Glomerular visceral epithelial cell (primary cell): ENCODE data around the gene EPC2.
"Not testable (repeated sequence)": the region's sequence is repeated elsewhere in the genome, so short reads cannot be mapped to it uniquely, and the experiment has no call there.

ENCODE experiments used
- DNase-seq: peaks from one replicate; pipeline ENCODE4 v3.0.0-alpha.2; 2016; ENCODE audit errors: extremely low spot score

EPC2 gene

GRCh38 chr2:148642112-148642744 lies 2.3 kb upstream of the EPC2 start:
- DNase-seq, result no peak

- peak; percentile 21 for DNase-seq
Measured at GRCh38 chr2:148642891-148643416, 1.6 kb upstream of the EPC2 start.

GRCh38 chr2:148643421-148643820 lies 1.1 kb upstream of the EPC2 start:
- DNase-seq, result no peak

- peak; percentile 92 for DNase-seq
Measured at GRCh38 chr2:148644883-148645538, 460 bp downstream of the EPC2 start.

GRCh38 chr2:148645539-148646230 lies 1.1 kb downstream of the EPC2 start:
- peak; percentile 89 for DNase-seq

GRCh38 chr2:148646231-148646559 lies 1.6 kb downstream of the EPC2 start:
- DNase-seq, result no peak

- not testable (repeated sequence) for DNase-seq
Measured at GRCh38 chr2:148647711-148648110, 3.2 kb downstream of the EPC2 start.

- no peak for DNase-seq
Measured at GRCh38 chr2:148649936-148650335, 5.4 kb downstream of the EPC2 start.

- no peak for DNase-seq
Measured at GRCh38 chr2:148650881-148651280, 6.3 kb downstream of the EPC2 start.

GRCh38 chr2:148651972-148652371 lies 7.4 kb downstream of the EPC2 start:
- no peak for DNase-seq

GRCh38 chr2:148653437-148653836 lies 8.9 kb downstream of the EPC2 start:
- DNase-seq, result no peak

GRCh38 chr2:148654435-148654834 lies 9.9 kb downstream of the EPC2 start:
- no peak for DNase-seq

- DNase-seq, result no peak
Measured at GRCh38 chr2:148656516-148656915, 12.0 kb downstream of the EPC2 start.

- DNase-seq, result peak; percentile 52
Measured at GRCh38 chr2:148658807-148659722, 14.5 kb downstream of the EPC2 start.

GRCh38 chr2:148660999-148661398 lies 16.4 kb downstream of the EPC2 start:
- DNase-seq, result no peak

GRCh38 chr2:148662332-148662731 lies 17.8 kb downstream of the EPC2 start:
- DNase-seq, result not testable (repeated sequence)

- DNase-seq, result no peak
Measured at GRCh38 chr2:148664229-148664628, 19.7 kb downstream of the EPC2 start.

GRCh38 chr2:148666555-148666954 lies 22.0 kb downstream of the EPC2 start:
- DNase-seq, result no peak

- no peak for DNase-seq
Measured at GRCh38 chr2:148667113-148667836, 22.7 kb downstream of the EPC2 start.

- peak; percentile 45 for DNase-seq
Measured at GRCh38 chr2:148670773-148671172, 26.2 kb downstream of the EPC2 start.
